Activated CD8-positive, alpha-beta T cell treated with anti-CD3 and anti-CD28 coated beads for 36 hours (primary cell): ENCODE measurements around the gene KMO. TPM values are rescaled to one million over a fixed set of nuclear protein-coding genes. Genes with fewer than 3 reads are reported as not detected.

ENCODE experiments used
- ATAC-seq: fragments of 200-7000 bp; cut with Tn5 transposase; one replicate; pipeline ENCODE4 v1.10.0; 2021; ENCODE audit warnings: mild to moderate bottlenecking, moderate library complexity
- CTCF ChIA-PET: fragments of 350-600 bp; sonication (Branson Sonifier 250); formaldehyde crosslinking; loops from one replicate; lab custom pipeline; 2021; ENCODE audit warnings: antibody characterized with exemption; lab: Charles Lee
- POLR2A ChIA-PET: fragments of 350-600 bp; sonication (Branson Sonifier 250); formaldehyde crosslinking; loops from one replicate; lab custom pipeline; 2021; ENCODE audit warnings: antibody characterized with exemption; lab: Charles Lee
- DNase-seq: peaks from one replicate; pipeline ENCODE4 v3.0.0-alpha.2; 2020
- H3K27ac Mint-ChIP-seq: one replicate; pipeline ENCODE4 v1.8.0; 2021; ENCODE audit warnings: mild to moderate bottlenecking, mixed read lengths
- H3K27me3 Mint-ChIP-seq: one replicate; pipeline ENCODE4 v1.8.0; 2021; ENCODE audit warnings: mixed read lengths
- H3K36me3 Mint-ChIP-seq: one replicate; pipeline ENCODE4 v1.8.0; 2021; ENCODE audit warnings: low read depth, mixed read lengths
- H3K4me1 Mint-ChIP-seq: one replicate; pipeline ENCODE4 v1.8.0; 2021; ENCODE audit warnings: low read depth, mixed read lengths
- H3K4me3 Mint-ChIP-seq: one replicate; pipeline ENCODE4 v1.8.0; 2021; ENCODE audit warnings: mild to moderate bottlenecking, moderate library complexity, mixed read lengths
- H3K9me3 Mint-ChIP-seq: one replicate; pipeline ENCODE4 v1.8.0; 2021; ENCODE audit warnings: mixed read lengths
- intact Hi-C: fragments of 100-400 bp; cut with micrococcal nuclease; formaldehyde crosslinking; loops from one replicate; pipeline ENCODE4 v1.10.0; 2022
- total RNA-seq, 2 experiments: library from RNA; stranded (reverse); gene quantifications; one replicate each; pipeline ENCODE4 v1.2.3, GENCODE V29; 2021
- TF ChIP-seq, protein P1 (sequence below): fragments of 200-600 bp; IDR thresholded peaks from one replicate; pipeline ENCODE4 v1.8.0; 2022; ENCODE audit warnings: antibody characterized with exemption, mild to moderate bottlenecking

Gene KMO
- total RNA-seq, 2 experiments from 2014 or later: 0.18 TPM; not detected in 1

DNA sequence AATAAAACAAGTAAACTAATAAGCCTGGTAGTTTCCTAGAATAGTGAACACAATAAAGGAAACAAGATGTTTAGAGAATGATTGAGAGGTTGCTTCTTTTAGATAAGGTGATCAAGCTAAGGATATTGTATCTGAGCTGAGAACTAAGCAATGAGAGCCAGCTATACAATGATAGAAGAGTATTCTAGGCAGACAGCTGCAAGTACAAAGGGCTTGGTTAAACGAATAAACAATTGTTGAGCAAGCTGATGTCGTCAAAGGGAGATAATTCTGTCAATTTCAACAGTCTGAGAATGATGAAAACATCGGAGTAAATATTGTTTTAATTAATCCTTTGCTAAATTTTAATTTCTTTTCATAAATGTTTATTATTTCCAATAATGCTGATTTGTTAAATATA, 7.2 kb upstream of the KMO start:
- DNase-seq (no peak), ATAC-seq (no peak)
- ChIA-PET CTCF (interaction anchor here (1.4 to 3.7 kb wide), 3 partner anchors 58 to 371 kb away, joined by 3 to 14 read pairs (median 4); no protein-coding TSS in a partner anchor), POLR2A (no interaction called here)
- no peaks in the 10 kb centered on the region for H3K36me3 Mint-ChIP-seq
- no peak overlapping the region for H3K4me3 Mint-ChIP-seq
- no peaks in the 10 kb centered on the region for H3K9me3 Mint-ChIP-seq
- peaks cover 2% of the 10 kb centered on the region for H3K4me1 Mint-ChIP-seq
- H3K27ac Mint-ChIP-seq: no peak overlapping the region
- TF ChIP-seq, protein P1, sequence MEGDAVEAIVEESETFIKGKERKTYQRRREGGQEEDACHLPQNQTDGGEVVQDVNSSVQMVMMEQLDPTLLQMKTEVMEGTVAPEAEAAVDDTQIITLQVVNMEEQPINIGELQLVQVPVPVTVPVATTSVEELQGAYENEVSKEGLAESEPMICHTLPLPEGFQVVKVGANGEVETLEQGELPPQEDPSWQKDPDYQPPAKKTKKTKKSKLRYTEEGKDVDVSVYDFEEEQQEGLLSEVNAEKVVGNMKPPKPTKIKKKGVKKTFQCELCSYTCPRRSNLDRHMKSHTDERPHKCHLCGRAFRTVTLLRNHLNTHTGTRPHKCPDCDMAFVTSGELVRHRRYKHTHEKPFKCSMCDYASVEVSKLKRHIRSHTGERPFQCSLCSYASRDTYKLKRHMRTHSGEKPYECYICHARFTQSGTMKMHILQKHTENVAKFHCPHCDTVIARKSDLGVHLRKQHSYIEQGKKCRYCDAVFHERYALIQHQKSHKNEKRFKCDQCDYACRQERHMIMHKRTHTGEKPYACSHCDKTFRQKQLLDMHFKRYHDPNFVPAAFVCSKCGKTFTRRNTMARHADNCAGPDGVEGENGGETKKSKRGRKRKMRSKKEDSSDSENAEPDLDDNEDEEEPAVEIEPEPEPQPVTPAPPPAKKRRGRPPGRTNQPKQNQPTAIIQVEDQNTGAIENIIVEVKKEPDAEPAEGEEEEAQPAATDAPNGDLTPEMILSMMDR: no peak
- intact Hi-C loops: no loop called here
- peaks cover 23% of the 10 kb centered on the region for H3K27me3 Mint-ChIP-seq

DNA sequence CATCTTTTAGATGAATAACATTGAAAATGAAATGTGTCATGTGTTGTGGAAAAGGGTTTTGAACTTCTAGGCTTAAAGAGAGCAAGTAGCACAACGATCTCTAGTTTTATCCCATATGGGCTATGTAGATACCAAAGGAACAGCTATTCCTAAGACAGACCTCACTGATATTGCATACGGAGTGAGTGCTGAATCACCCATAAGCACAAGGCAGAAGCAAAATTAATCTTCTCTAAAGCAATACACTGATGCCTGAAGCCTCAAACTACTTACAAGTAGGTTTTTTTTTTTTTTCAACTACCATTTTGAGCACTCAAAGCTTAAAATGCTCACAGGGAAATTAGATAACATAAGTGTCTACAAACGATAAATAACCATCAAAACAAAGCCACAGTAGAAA, 5.0 kb upstream of the KMO start:
- TF ChIP-seq, protein P1: no peak
- ChIA-PET CTCF (no interaction called here), POLR2A (no interaction called here)
- no peaks in the 10 kb centered on the region for H3K9me3 Mint-ChIP-seq
- intact Hi-C loops: no loop called here
- H3K4me1 Mint-ChIP-seq: peaks cover 8% of the 10 kb centered on the region
- no peak overlapping the region for H3K4me3 Mint-ChIP-seq
- H3K27ac Mint-ChIP-seq: no peak overlapping the region
- DNase-seq (no peak), ATAC-seq (no peak)
- no peaks in the 10 kb centered on the region for H3K36me3 Mint-ChIP-seq
- peaks cover 19% of the 10 kb centered on the region for H3K27me3 Mint-ChIP-seq

DNA sequence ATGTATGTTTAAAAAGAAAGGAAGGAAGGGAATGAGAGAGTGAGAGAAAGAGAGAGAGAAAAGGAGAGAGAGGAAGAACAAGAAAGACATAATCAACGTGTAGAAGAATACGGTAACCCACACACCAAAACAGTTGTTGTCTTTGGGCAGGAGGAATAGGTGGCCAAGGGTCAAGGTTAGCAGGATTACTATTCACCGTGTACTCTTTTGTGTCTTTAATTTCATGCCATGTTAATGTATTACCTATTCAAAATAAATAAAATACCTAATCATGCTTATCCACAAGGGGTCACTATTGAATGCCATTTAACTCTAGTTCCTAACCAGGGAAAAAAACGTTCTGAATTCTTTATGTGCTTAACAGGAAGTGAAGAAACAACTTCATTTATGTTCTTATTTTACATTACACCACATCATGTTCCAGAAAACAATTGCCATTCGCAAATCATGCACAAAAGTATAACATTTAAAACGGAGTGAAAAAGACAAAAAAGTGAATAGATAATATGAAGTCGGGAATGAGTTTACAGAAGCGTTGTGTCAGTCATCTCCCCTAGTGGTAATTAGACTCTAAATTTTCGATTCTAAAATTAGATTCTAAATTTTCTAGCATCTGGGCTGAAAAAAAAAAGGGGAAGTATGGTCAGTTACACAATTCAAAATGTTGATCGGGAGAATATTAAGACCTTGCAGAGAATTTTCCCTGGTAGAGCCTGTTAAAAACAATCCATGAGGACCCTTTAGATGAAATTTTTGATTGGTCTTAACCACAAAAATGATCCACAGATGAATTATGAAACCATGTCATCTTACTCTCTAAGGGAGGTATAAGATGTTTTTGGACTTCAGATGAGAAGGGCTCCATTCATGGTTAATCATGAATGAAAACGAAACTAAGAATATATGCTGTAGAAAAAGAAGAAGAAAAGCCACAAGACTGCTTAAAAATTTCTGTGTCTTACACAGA, 700 bp upstream of the KMO start:
- H3K4me3 Mint-ChIP-seq: peak overlapping the region; percentile 77
- intact Hi-C loops: loop anchor here (2.0 to 10.0 kb wide), 4 partner anchors 61 to 463 kb away; partner anchors contain the start of gene MAP1LC3C
- DNase-seq (no peak), ATAC-seq (peak; percentile 83)
- TF ChIP-seq, protein P1: peak; percentile 79
- H3K4me1 Mint-ChIP-seq: peaks cover 19% of the 10 kb centered on the region
- no peaks in the 10 kb centered on the region for H3K36me3 Mint-ChIP-seq
- ChIA-PET CTCF (interaction anchor here (0.9 to 1.7 kb wide), 10 partner anchors 11 to 467 kb away, joined by 3 to 15 read pairs (median 4); partner anchors contain the start of gene FH), POLR2A (interaction anchor here (1.3 kb wide), 1 partner anchor 24 kb away, joined by 3 read pairs; no protein-coding TSS in a partner anchor)
- H3K9me3 Mint-ChIP-seq: no peaks in the 10 kb centered on the region
- H3K27ac Mint-ChIP-seq: peak overlapping the region; percentile 95
- peaks cover 4% of the 10 kb centered on the region for H3K27me3 Mint-ChIP-seq

DNA sequence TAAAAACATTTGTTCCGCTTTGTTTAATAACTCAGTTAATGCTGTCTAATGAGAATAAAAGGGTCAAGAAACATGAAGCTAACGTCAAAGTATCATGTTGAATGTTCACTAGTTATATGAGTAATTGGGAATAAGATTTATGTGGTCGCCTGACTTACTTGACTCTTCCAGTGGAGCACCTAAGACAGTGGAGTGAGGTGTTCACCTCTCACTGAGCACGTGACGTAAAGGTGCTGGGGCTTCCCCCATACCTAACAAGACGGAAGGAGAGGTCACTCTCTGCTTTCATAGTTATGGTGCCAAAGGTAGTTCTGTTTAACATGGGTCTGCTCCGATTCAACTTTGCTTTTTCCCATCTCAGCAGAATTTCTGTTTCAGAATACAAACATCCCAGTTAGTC, 686 bp downstream of the KMO start:
- ATAC-seq (no peak), DNase-seq (peak; percentile 8)
- Mint-ChIP-seq H3K36me3 (no peaks in the 10 kb centered on the region), H3K27me3 (peaks cover 2% of the 10 kb centered on the region), H3K9me3 (no peaks in the 10 kb centered on the region), H3K27ac (no peak overlapping the region), H3K4me1 (peaks cover 32% of the 10 kb centered on the region), H3K4me3 (no peak overlapping the region)
- ChIA-PET POLR2A (interaction anchor here (1.3 kb wide), 1 partner anchor 23 kb away, joined by 3 read pairs; no protein-coding TSS in a partner anchor), CTCF (interaction anchor here (0.9 to 1.7 kb wide), 9 partner anchors 9 to 140 kb away, joined by 3 to 15 read pairs (median 3); partner anchors contain the start of gene FH)
- intact Hi-C loops: loop anchor here (5.0 to 10.0 kb wide), 3 partner anchors 59 to 462 kb away; partner anchors contain the start of gene MAP1LC3C
- TF ChIP-seq, protein P1: no peak
